SJSA1 (cell line): Measurements from ENCODE around the gene HDAC7. TPM values are rescaled to one million over a fixed set of nuclear protein-coding genes. Genes with fewer than 3 reads are reported as not detected.

Source experiments
- DNase-seq, 2 experiments: peaks; one replicate each; pipeline ENCODE4 v3.0.0-alpha.2; 2015 to 2020; ENCODE audit warnings: low spot score in 2 of 2, low read depth in 1 of 2
- H3K27ac ChIP-seq: fragments of 250-450 bp; sonication (Bioruptor Pico); 2 replicates; pipeline ENCODE4 v1.5.1; 2020; ENCODE audit warnings: mild to moderate bottlenecking, moderate library complexity
- H3K27me3 ChIP-seq: fragments of 250-450 bp; sonication (Bioruptor Pico); replicated peaks from 2 replicates; pipeline ENCODE4 v1.5.1; 2020; ENCODE audit warnings: mild to moderate bottlenecking, moderate library complexity
- H3K36me3 ChIP-seq: fragments of 250-450 bp; sonication (Bioruptor Pico); 2 replicates; pipeline ENCODE4 v1.5.1; 2020; ENCODE audit warnings: mild to moderate bottlenecking
- H3K4me1 ChIP-seq: fragments of 250-450 bp; sonication (Bioruptor Pico); replicated peaks from 2 replicates; pipeline ENCODE4 v1.6.1; 2021; ENCODE audit warnings: mild to moderate bottlenecking
- H3K4me3 ChIP-seq: fragments of 250-450 bp; sonication (Bioruptor Pico); 2 replicates; pipeline ENCODE4 v1.5.1; 2020; ENCODE audit warnings: mild to moderate bottlenecking
- H3K9me3 ChIP-seq: fragments of 250-450 bp; sonication (Bioruptor Pico); replicated peaks from 2 replicates; pipeline ENCODE4 v1.5.1; 2020; ENCODE audit warnings: mild to moderate bottlenecking
- total RNA-seq: library from RNA; depleted of rRNA; stranded (reverse); fragments of >200 nt; shearing (Covaris generic); gene quantifications from 2 replicates; pipeline ENCODE4 v1.2.3, GENCODE V29; 2014; rRNA removed

HDAC7 gene
- total RNA-seq, 1 experiment from 2014 or later: 37.5 TPM

- Histone ChIP-seq H3K36me3 (no peaks in the 10 kb centered on the region), H3K4me1 (peaks cover 25% of the 10 kb centered on the region), H3K9me3 (no peaks in the 10 kb centered on the region), H3K4me3 (no peak overlapping the region), H3K27me3 (no peaks in the 10 kb centered on the region), H3K27ac (no peak overlapping the region)
- DNase-seq: peak; percentile 62 to 84
Measured at GRCh38 chr12:47741340-47741703, 78.4 kb downstream of the HDAC7 start.

- no peak overlapping the region for H3K27ac ChIP-seq
- no peaks in the 10 kb centered on the region for H3K27me3 ChIP-seq
- H3K9me3 ChIP-seq: no peaks in the 10 kb centered on the region
- no peaks in the 10 kb centered on the region for H3K36me3 ChIP-seq
- no peak overlapping the region for H3K4me3 ChIP-seq
- H3K4me1 ChIP-seq: peaks cover 31% of the 10 kb centered on the region
- no peak for DNase-seq
Measured at GRCh38 chr12:47740606-47741339, 78.9 kb downstream of the HDAC7 start.

DNA sequence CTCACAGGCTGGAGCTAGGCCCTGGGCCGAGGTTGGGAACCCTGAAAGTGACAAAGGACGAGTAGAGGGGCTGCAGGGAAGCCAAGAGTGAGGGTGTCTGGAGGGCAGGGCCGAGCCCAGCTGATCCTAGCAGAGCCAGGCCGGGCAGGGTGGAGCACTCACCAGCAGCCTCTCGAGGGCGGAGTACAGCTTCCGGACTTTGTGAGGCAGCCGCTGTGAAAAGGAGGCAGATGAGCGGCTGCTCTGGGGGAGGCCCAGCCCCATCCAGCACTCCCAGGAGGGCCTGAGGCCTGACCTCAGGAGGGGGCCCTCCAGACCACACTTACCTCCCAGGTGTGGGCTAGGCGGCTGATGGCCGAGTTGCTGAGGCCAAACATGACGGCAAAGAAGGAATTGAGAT is 79.7 kb downstream of the HDAC7 start:
- DNase-seq: no peak
- H3K4me1 ChIP-seq: peaks cover 34% of the 10 kb centered on the region
- no peaks in the 10 kb centered on the region for H3K27me3 ChIP-seq
- H3K4me3 ChIP-seq: no peak overlapping the region
- H3K36me3 ChIP-seq: no peaks in the 10 kb centered on the region
- no peak overlapping the region for H3K27ac ChIP-seq
- H3K9me3 ChIP-seq: no peaks in the 10 kb centered on the region

DNA sequence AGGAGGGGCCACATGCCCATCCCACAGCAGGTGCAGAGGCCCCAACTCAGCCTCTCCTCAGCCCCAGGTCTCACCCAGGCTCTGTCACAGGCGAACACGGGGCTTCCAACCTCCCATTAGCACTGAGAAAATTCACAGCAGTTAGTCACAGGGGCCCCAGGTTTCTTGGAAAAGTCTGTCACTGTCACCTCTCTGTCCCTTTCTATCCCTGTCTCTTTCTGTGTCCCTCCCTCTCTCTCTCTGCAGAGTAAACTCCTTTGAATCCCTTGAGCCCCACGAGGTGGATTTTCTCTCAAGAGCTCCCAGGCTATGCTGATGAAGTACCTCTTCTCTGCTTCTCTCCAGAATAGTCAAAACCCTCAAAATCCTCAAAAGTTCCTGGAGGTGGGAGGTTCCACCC is 80.4 kb downstream of the HDAC7 start:
- Histone ChIP-seq H3K27ac (no peak overlapping the region), H3K4me3 (no peak overlapping the region), H3K9me3 (no peaks in the 10 kb centered on the region), H3K4me1 (peaks cover 34% of the 10 kb centered on the region), H3K36me3 (no peaks in the 10 kb centered on the region), H3K27me3 (no peaks in the 10 kb centered on the region)
- no peak for DNase-seq

GRCh38 chr12:47737936-47738594 is 81.6 kb downstream of the HDAC7 start:
- no peaks in the 10 kb centered on the region for H3K9me3 ChIP-seq
- no peak overlapping the region for H3K4me3 ChIP-seq
- no peak for DNase-seq
- H3K36me3 ChIP-seq: no peaks in the 10 kb centered on the region
- H3K4me1 ChIP-seq: peaks cover 34% of the 10 kb centered on the region
- H3K27me3 ChIP-seq: no peaks in the 10 kb centered on the region
- H3K27ac ChIP-seq: no peak overlapping the region

DNA sequence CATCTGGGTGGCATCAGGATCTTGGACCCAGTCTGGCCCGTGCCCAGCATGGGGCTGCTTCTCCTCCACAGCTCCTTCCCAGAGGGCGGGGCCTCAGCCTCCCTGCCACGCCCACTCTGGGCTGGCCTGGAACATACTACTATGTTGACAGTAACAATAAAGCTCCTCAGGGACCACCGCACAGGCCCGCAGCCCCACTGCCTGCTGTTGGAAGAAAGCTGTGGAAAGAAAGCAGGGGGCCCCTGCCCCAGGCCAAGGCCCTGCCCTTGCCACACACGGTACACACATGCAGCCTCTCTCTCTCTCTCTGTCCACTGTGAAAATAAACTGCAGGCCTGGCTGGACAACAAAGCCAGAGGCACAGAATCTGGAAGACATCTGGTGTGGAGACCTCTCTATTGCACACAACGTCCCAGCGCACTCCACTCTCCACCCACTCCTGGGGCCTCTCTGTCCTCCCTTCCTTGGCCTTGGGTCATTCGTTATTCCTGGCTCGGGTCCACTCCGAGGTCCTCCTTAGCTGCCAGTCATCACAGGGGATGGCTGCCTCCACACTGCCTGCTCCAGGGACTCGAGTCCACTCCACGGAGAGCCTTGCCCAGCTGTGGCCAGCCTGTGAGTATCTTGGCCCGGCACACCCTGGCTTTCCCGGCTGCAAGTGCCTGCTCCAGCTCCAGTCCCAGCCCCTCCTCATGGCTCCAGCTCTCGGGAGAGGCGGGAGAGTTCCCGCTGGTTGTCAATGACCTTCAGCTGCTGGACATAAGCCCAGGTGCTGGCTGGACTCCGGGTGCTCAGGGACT is 82.6 kb downstream of the HDAC7 start:
- H3K27ac ChIP-seq: no peak overlapping the region
- H3K36me3 ChIP-seq: no peaks in the 10 kb centered on the region
- no peaks in the 10 kb centered on the region for H3K9me3 ChIP-seq
- no peak overlapping the region for H3K4me3 ChIP-seq
- DNase-seq: no peak
- H3K4me1 ChIP-seq: peaks cover 34% of the 10 kb centered on the region
- no peaks in the 10 kb centered on the region for H3K27me3 ChIP-seq

- peaks cover 29% of the 10 kb centered on the region for H3K4me1 ChIP-seq
- no peaks in the 10 kb centered on the region for H3K9me3 ChIP-seq
- H3K27me3 ChIP-seq: no peaks in the 10 kb centered on the region
- H3K4me3 ChIP-seq: no peak overlapping the region
- no peaks in the 10 kb centered on the region for H3K36me3 ChIP-seq
- no peak for DNase-seq
- no peak overlapping the region for H3K27ac ChIP-seq
Measured at GRCh38 chr12:47736216-47736615, 83.5 kb downstream of the HDAC7 start.

GRCh38 chr12:47735649-47736048 is 84.1 kb downstream of the HDAC7 start:
- H3K9me3 ChIP-seq: no peaks in the 10 kb centered on the region
- DNase-seq: no peak
- H3K4me3 ChIP-seq: no peak overlapping the region
- no peak overlapping the region for H3K27ac ChIP-seq
- no peaks in the 10 kb centered on the region for H3K27me3 ChIP-seq
- peaks cover 23% of the 10 kb centered on the region for H3K4me1 ChIP-seq
- H3K36me3 ChIP-seq: no peaks in the 10 kb centered on the region

- H3K9me3 ChIP-seq: no peaks in the 10 kb centered on the region
- H3K4me1 ChIP-seq: peaks cover 29% of the 10 kb centered on the region
- DNase-seq: no peak
- no peaks in the 10 kb centered on the region for H3K36me3 ChIP-seq
- H3K27me3 ChIP-seq: no peaks in the 10 kb centered on the region
- no peak overlapping the region for H3K27ac ChIP-seq
- H3K4me3 ChIP-seq: no peak overlapping the region
Measured at GRCh38 chr12:47734725-47735480, 84.8 kb downstream of the HDAC7 start.

- Histone ChIP-seq H3K27ac (no peak overlapping the region), H3K27me3 (no peaks in the 10 kb centered on the region), H3K36me3 (no peaks in the 10 kb centered on the region), H3K4me1 (peaks cover 46% of the 10 kb centered on the region), H3K9me3 (no peaks in the 10 kb centered on the region), H3K4me3 (no peak overlapping the region)
- no peak for DNase-seq
Measured at GRCh38 chr12:47733142-47733541, 86.6 kb downstream of the HDAC7 start.

Other genes with a start within 250 kb of the HDAC7 start
- 25.7 and 27.6 TPM in 2 replicates for gene RPAP3, start 113.9 kb downstream of the HDAC7 start, total RNA-seq
- not detected in 2 replicates for gene ENDOU, start 94.4 kb downstream of the HDAC7 start, total RNA-seq
- 0.38 and 1.1 TPM in 2 replicates for gene RAPGEF3, start 61.0 kb downstream of the HDAC7 start, total RNA-seq
- gene SLC48A1, start 46.7 kb downstream of the HDAC7 start, total RNA-seq: 3.6 and 4.3 TPM in 2 replicates
- 1.4 and 2.5 TPM in 2 replicates for gene VDR, start 85.1 kb upstream of the HDAC7 start, total RNA-seq
- 83.1 and 143 TPM in 2 replicates for gene TMEM106C, start 143.7 kb upstream of the HDAC7 start, total RNA-seq
- gene COL2A1, start 184.6 kb upstream of the HDAC7 start, total RNA-seq: not detected in 2 replicates